ENCODE measurements around the gene CT47B1. TPM values are rescaled to one million over a fixed set of nuclear protein-coding genes. Genes with fewer than 3 reads are reported as not detected.
"Not testable (repeated sequence)": the region's sequence is repeated elsewhere in the genome, so short reads cannot be mapped to it uniquely, and the experiment has no call there.

Gene CT47B1
- total RNA-seq = not detected
- not detected for polyA plus RNA-seq (ENCODE audit: insufficient read depth, low read depth, low replicate concordance)
- long read RNA-seq, donor 1 = 0 reads
- long read RNA-seq, donor 2 = 0 reads
- long read RNA-seq, donor 3 = 0 reads
- long read RNA-seq, donor 4 = 0 reads
- long read RNA-seq, donor 5 = 0 reads
- long read RNA-seq, donor 6 = 0 reads
- long read RNA-seq, donor 7 = 0 reads
- long read RNA-seq, donor 8 = 0 reads
- long read RNA-seq, donor 9 = 0 reads
- long read RNA-seq, donor 10 = 0 reads

DNA sequence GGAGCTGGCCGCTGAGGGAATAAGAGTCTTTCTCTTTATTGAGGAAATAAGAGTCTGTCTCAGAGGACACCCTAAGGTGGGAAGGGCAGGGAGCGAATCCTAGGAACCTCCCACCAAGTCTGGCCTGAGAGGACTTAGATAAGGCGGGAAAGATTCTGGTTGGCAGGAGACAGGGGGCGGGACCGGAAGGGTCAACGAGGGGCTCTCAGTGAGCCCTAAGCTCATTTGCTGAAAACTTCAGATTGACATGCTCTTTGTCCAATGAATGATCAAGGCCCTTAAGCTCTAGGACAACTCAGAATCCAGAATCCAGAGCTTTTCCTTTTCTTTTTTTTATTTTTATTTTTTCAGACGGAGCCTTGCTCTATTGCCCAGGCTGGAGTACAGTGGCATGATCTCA is at the start of gene CT47B1:
TSS of gene CT47B1 (minus strand) at position 101 of the 400 bp plus-strand sequence. CDS start 196 bp downstream, outside the sequence.
- FAIRE-seq; intact Hi-C loops (cut with DNase I); DNase-seq: not testable (repeated sequence)

DNA sequence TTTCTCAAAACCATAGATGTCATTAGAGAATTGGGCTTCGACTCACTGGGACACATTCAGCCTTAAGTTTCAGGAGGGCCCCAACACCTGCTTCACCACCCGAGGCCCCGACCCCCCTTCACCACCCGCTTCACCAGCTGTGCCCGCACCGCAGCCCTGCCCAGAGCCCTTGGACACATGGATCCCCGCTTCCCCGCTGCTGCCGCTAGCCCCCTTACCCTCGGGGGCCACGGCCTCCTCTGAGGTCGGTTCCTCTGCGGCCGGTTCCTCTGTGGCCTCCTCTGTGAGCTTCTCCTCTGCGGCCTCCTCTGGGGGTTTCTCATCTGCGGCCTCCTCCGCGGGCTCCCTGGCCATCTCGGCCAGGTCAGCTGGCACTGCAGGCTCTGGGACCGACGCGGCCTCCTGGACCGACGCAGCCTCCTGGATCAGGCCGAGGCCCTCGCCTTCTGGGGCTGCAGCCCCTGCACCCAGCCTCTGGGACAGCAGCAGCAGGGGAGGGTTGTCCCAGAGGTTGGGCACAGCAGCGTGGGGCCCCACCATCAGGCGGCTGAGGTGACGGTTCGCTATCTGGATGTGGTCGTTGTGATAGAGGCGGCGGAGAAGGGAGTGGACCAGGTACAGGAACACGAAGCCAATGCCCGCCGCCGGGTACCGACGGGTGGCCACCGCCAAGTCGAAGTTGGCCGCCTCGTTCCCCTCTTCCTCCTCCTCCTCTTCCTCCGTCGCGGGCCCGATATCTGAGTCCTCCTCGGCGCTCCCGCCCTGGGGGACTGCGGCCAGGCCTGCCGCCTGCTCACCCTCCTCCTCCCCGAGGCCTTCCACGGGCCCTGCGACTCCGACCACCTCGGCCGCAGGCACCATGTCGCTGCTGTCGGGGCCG is 748 bp downstream of the CT47B1 start:
- Histone ChIP-seq H3K4me3 (ENCODE audit: low read length in 3 of 3) (no peak overlapping the region), H3K36me3 (ENCODE audit: control insufficient read depth in 2 of 3, insufficient read depth in 3 of 3, low read length in 3 of 3) (no peaks in the 10 kb centered on the region), H3K4me1 (ENCODE audit: control insufficient read depth in 2 of 3, insufficient read depth in 2 of 3, low read depth in 1 of 3, low read length in 3 of 3) (no peaks in the 10 kb centered on the region), H3K27ac (ENCODE audit: low read depth in 2 of 2, low read length in 2 of 2) (no peak overlapping the region), H3K9ac (ENCODE audit: low read length in 3 of 3) (no peak overlapping the region), H3K9me3 (ENCODE audit: control insufficient read depth in 2 of 3, insufficient read depth in 1 of 3, low read length in 3 of 3) (no peaks in the 10 kb centered on the region), H3K27me3 (ENCODE audit: control insufficient read depth, insufficient read depth, low read length) (no peaks in the 10 kb centered on the region)
- FAIRE-seq (no peak), DNase-seq (peak in 1 of 5 donors; percentile 63)
- TF ChIP-seq, protein P1, sequence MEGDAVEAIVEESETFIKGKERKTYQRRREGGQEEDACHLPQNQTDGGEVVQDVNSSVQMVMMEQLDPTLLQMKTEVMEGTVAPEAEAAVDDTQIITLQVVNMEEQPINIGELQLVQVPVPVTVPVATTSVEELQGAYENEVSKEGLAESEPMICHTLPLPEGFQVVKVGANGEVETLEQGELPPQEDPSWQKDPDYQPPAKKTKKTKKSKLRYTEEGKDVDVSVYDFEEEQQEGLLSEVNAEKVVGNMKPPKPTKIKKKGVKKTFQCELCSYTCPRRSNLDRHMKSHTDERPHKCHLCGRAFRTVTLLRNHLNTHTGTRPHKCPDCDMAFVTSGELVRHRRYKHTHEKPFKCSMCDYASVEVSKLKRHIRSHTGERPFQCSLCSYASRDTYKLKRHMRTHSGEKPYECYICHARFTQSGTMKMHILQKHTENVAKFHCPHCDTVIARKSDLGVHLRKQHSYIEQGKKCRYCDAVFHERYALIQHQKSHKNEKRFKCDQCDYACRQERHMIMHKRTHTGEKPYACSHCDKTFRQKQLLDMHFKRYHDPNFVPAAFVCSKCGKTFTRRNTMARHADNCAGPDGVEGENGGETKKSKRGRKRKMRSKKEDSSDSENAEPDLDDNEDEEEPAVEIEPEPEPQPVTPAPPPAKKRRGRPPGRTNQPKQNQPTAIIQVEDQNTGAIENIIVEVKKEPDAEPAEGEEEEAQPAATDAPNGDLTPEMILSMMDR (IDR thresholded peaks at IDR 0.05; ENCODE audit: borderline replicate concordance, extremely low read depth, insufficient read depth) = no peak
- intact Hi-C loops (cut with DNase I) = no loop called here

More for the DNA sequence above, at the start of gene CT47B1:
- H3K27ac ChIP-seq (ENCODE audit: low read depth in 2 of 2, low read length in 2 of 2); H3K4me3 ChIP-seq (ENCODE audit: low read length in 3 of 3); H3K9me3 ChIP-seq (ENCODE audit: control insufficient read depth in 2 of 3, insufficient read depth in 1 of 3, low read length in 3 of 3); H3K4me1 ChIP-seq (ENCODE audit: control insufficient read depth in 2 of 3, insufficient read depth in 2 of 3, low read depth in 1 of 3, low read length in 3 of 3); H3K27me3 ChIP-seq (ENCODE audit: control insufficient read depth, insufficient read depth, low read length); H3K36me3 ChIP-seq (ENCODE audit: control insufficient read depth in 2 of 3, insufficient read depth in 3 of 3, low read length in 3 of 3); H3K9ac ChIP-seq (ENCODE audit: low read length in 3 of 3): not testable (repeated sequence)

DNA sequence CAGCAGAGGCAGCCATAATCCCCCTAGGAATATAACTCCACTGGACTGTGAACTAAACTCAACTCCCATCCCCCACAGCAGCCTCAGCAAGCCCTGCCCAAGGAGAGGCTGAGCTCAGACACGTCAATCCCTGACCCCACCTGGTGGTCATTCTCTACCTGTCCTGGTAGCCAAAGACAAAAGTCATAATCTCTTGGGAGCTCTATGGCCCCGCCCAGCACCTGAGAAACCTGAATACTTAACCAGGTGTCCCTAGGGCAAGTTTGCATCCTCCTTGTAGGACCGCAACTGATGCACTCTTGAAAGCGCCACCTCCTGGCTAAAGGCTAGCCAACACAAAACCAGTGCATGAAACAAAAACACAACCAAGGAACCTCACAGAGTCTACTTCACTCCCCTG is 18.4 kb downstream of the CT47B1 start:
- H3K4me3 ChIP-seq (ENCODE audit: low read length in 3 of 3) = no peak overlapping the region
- H3K27me3 ChIP-seq (ENCODE audit: control insufficient read depth, insufficient read depth, low read length) = no peaks in the 10 kb centered on the region
- H3K4me1 ChIP-seq (ENCODE audit: control insufficient read depth in 2 of 3, insufficient read depth in 2 of 3, low read depth in 1 of 3, low read length in 3 of 3) = no peaks in the 10 kb centered on the region
- H3K36me3 ChIP-seq (ENCODE audit: control insufficient read depth in 2 of 3, insufficient read depth in 3 of 3, low read length in 3 of 3) = no peaks in the 10 kb centered on the region
- no peak overlapping the region for H3K27ac ChIP-seq (ENCODE audit: low read depth in 2 of 2, low read length in 2 of 2)
- intact Hi-C loops (cut with DNase I) = no loop called here
- FAIRE-seq (no peak), DNase-seq (no peak)
- no peaks in the 10 kb centered on the region for H3K9me3 ChIP-seq (ENCODE audit: control insufficient read depth in 2 of 3, insufficient read depth in 1 of 3, low read length in 3 of 3)
- H3K9ac ChIP-seq (ENCODE audit: low read length in 3 of 3) = no peak overlapping the region
- TF ChIP-seq, protein P1 (IDR thresholded peaks at IDR 0.05; ENCODE audit: borderline replicate concordance, extremely low read depth, insufficient read depth) = no peak

DNA sequence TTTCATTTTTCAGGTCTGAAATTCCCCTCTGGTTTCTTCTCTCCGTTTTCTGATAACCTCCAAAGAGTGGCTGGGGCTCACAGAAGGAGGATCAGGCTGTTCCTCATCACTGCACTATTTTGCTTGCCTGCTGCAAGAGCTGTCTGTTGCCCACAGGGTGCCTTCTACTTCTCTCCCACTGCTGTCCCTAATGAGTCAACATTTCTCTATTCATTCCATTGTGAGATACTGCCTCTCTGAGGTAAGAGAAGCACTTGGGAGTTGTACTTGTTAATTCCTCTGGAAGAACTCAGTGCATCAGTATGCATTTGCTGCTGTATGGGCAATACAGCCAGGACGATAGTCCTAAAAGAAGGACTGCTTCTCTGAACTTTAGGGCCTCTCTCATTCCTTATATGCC is 34.8 kb downstream of the CT47B1 start:
- no peaks in the 10 kb centered on the region for H3K36me3 ChIP-seq (ENCODE audit: control insufficient read depth in 2 of 3, insufficient read depth in 3 of 3, low read length in 3 of 3)
- DNase-seq (no peak), FAIRE-seq (no peak)
- no peaks in the 10 kb centered on the region for H3K27me3 ChIP-seq (ENCODE audit: control insufficient read depth, insufficient read depth, low read length)
- H3K9ac ChIP-seq (ENCODE audit: low read length in 3 of 3) = no peak overlapping the region
- TF ChIP-seq, protein P1 (IDR thresholded peaks at IDR 0.05; ENCODE audit: borderline replicate concordance, extremely low read depth, insufficient read depth) = no peak
- H3K27ac ChIP-seq (ENCODE audit: low read depth in 2 of 2, low read length in 2 of 2) = no peak overlapping the region
- H3K4me1 ChIP-seq (ENCODE audit: control insufficient read depth in 2 of 3, insufficient read depth in 2 of 3, low read depth in 1 of 3, low read length in 3 of 3) = no peaks in the 10 kb centered on the region
- intact Hi-C loops (cut with DNase I) = no loop called here
- H3K4me3 ChIP-seq (ENCODE audit: low read length in 3 of 3) = no peak overlapping the region
- H3K9me3 ChIP-seq (ENCODE audit: control insufficient read depth in 2 of 3, insufficient read depth in 1 of 3, low read length in 3 of 3) = no peaks in the 10 kb centered on the region

Data from kidney (tissue), 22 donors.